ENCODE measurements around the gene TMEM117.

DNA sequence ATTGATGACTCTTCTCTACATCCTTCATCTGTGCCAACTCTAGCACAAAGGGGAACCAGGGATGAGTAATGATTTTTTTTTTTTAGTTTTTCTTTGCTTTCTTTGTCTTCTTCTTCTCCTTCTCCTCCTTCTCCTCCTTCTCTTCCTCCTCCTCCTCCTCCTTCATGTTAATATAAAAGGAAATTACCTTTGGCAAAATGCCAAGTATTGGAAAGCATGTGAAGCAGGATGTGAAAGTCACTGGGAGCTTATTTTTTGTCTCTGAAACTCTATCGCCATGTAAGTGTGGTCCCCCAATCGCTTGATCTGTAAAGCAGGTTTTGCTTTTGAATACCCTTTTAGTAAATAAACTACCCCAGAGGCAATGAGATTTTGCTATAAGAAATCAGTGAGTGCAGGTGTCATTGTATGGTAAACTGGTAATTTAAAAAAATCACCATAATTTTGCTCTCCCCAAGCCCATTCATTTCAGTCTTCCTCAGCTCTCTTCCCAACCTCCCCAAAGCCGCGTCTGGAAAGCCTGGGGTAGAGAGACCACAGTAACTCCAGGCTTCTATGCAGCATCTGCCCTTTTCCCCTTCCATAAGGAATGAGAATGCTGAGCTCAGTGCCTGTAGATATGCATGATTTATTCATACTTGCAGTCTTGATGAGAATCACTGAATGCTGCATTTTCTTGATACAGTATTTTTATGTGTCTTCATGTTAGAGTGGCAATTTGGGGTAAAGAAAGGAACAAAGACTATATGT is 388.7 kb downstream of the TMEM117 start:
- TF ChIP-seq, protein P1, sequence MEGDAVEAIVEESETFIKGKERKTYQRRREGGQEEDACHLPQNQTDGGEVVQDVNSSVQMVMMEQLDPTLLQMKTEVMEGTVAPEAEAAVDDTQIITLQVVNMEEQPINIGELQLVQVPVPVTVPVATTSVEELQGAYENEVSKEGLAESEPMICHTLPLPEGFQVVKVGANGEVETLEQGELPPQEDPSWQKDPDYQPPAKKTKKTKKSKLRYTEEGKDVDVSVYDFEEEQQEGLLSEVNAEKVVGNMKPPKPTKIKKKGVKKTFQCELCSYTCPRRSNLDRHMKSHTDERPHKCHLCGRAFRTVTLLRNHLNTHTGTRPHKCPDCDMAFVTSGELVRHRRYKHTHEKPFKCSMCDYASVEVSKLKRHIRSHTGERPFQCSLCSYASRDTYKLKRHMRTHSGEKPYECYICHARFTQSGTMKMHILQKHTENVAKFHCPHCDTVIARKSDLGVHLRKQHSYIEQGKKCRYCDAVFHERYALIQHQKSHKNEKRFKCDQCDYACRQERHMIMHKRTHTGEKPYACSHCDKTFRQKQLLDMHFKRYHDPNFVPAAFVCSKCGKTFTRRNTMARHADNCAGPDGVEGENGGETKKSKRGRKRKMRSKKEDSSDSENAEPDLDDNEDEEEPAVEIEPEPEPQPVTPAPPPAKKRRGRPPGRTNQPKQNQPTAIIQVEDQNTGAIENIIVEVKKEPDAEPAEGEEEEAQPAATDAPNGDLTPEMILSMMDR (IDR thresholded peaks at IDR 0.05; ENCODE audit: low read length) = no peak
- no peak for TF ChIP-seq EZH2 (IDR thresholded peaks at IDR 0.05; ENCODE audit: borderline replicate concordance, low read length)

Measured in OCI-LY1 (cell line).